Stimulated activated CD4-positive, alpha-beta T cell treated with anti-CD3 and anti-CD28 coated beads, Interleukin-1b, Interleukin-23, amount 100 ng/mL, for 1 hour (primary cell): ENCODE results near the gene CELF2.

Experiments used
- DNase-seq, 2 donors: peaks; one replicate each; pipeline ENCODE4 v3.0.0-alpha.2; 2020; ENCODE audit warnings: low read depth in 2 of 2

The CELF2 gene

GRCh38 chr10:11194859-11195586 lies 177.4 kb downstream of the CELF2 start:
- DNase-seq: no peak

- DNase-seq: no peak
These were observed 178.0 kb downstream of the CELF2 start for GRCh38 chr10:11195623-11196022.

- no peak for DNase-seq
These were observed 179.6 kb downstream of the CELF2 start for GRCh38 chr10:11197266-11197712.

- no peak for DNase-seq
These were observed 180.2 kb downstream of the CELF2 start for GRCh38 chr10:11197878-11198277.

GRCh38 chr10:11201911-11202310 lies 184.2 kb downstream of the CELF2 start:
- DNase-seq: no peak

- DNase-seq: no peak
These were observed 186.8 kb downstream of the CELF2 start for GRCh38 chr10:11204351-11204942.

GRCh38 chr10:11205030-11205772 lies 187.5 kb downstream of the CELF2 start:
- DNase-seq: no peak

- no peak for DNase-seq
These were observed 189.2 kb downstream of the CELF2 start for GRCh38 chr10:11206676-11207559.

GRCh38 chr10:11207560-11207844 lies 189.8 kb downstream of the CELF2 start:
- no peak for DNase-seq

GRCh38 chr10:11208243-11208642 lies 190.6 kb downstream of the CELF2 start:
- no peak for DNase-seq

GRCh38 chr10:11208908-11209829 lies 191.5 kb downstream of the CELF2 start:
- no peak for DNase-seq

- no peak for DNase-seq
These were observed 192.1 kb downstream of the CELF2 start for GRCh38 chr10:11209830-11210181.

GRCh38 chr10:11210211-11210922 lies 192.7 kb downstream of the CELF2 start:
- no peak for DNase-seq

- no peak for DNase-seq
These were observed 194.8 kb downstream of the CELF2 start for GRCh38 chr10:11212288-11213085.

GRCh38 chr10:11213137-11213536 lies 195.5 kb downstream of the CELF2 start:
- no peak for DNase-seq

GRCh38 chr10:11214407-11214806 lies 196.7 kb downstream of the CELF2 start:
- DNase-seq: no peak

- DNase-seq: no peak
These were observed 197.8 kb downstream of the CELF2 start for GRCh38 chr10:11215471-11215870.

- no peak for DNase-seq
These were observed 199.8 kb downstream of the CELF2 start for GRCh38 chr10:11217521-11217920.

- no peak for DNase-seq
These were observed 200.7 kb downstream of the CELF2 start for GRCh38 chr10:11218395-11218794.

- DNase-seq: no peak
These were observed 201.8 kb downstream of the CELF2 start for GRCh38 chr10:11219431-11219830.
